Measurements from ENCODE around the gene ANKRD60.

Gene ANKRD60

GRCh38 chr20:58192567-58192966 lies 35.9 kb downstream of the ANKRD60 start:
- DNase-seq (ENCODE audit: low spot score), result no peak

GRCh38 chr20:58192065-58192464 lies 36.4 kb downstream of the ANKRD60 start:
- DNase-seq (ENCODE audit: low spot score), result no peak

GRCh38 chr20:58188527-58188926 lies 39.9 kb downstream of the ANKRD60 start:
- DNase-seq (ENCODE audit: low spot score), result no peak

- no peak for DNase-seq (ENCODE audit: low spot score)
Measured at GRCh38 chr20:58184984-58185383, 43.5 kb downstream of the ANKRD60 start.

GRCh38 chr20:58184063-58184462 lies 44.4 kb downstream of the ANKRD60 start:
- no peak for DNase-seq (ENCODE audit: low spot score)

GRCh38 chr20:58182521-58183140 lies 45.8 kb downstream of the ANKRD60 start:
- no peak for DNase-seq (ENCODE audit: low spot score)

GRCh38 chr20:58179432-58180099 lies 48.9 kb downstream of the ANKRD60 start:
- DNase-seq (ENCODE audit: low spot score), result peak; percentile 70

- DNase-seq (ENCODE audit: low spot score), result no peak
Measured at GRCh38 chr20:58179083-58179431, 49.4 kb downstream of the ANKRD60 start.

- DNase-seq (ENCODE audit: low spot score), result no peak
Measured at GRCh38 chr20:58177799-58178198, 50.7 kb downstream of the ANKRD60 start.

GRCh38 chr20:58175836-58176235 lies 52.6 kb downstream of the ANKRD60 start:
- DNase-seq (ENCODE audit: low spot score), result no peak

- no peak for DNase-seq (ENCODE audit: low spot score)
Measured at GRCh38 chr20:58175425-58175824, 53.0 kb downstream of the ANKRD60 start.

- no peak for DNase-seq (ENCODE audit: low spot score)
Measured at GRCh38 chr20:58174708-58175280, 53.7 kb downstream of the ANKRD60 start.

GRCh38 chr20:58173930-58174707 lies 54.3 kb downstream of the ANKRD60 start:
- DNase-seq (ENCODE audit: low spot score), result no peak

GRCh38 chr20:58173091-58173490 lies 55.4 kb downstream of the ANKRD60 start:
- no peak for DNase-seq (ENCODE audit: low spot score)

GRCh38 chr20:58171796-58172425 lies 56.5 kb downstream of the ANKRD60 start:
- DNase-seq (ENCODE audit: low spot score), result no peak

GRCh38 chr20:58169450-58169849 lies 59.0 kb downstream of the ANKRD60 start:
- DNase-seq (ENCODE audit: low spot score), result no peak

GRCh38 chr20:58168843-58169242 lies 59.6 kb downstream of the ANKRD60 start:
- DNase-seq (ENCODE audit: low spot score), result no peak

GRCh38 chr20:58167759-58168158 lies 60.7 kb downstream of the ANKRD60 start:
- DNase-seq (ENCODE audit: low spot score), result no peak
